ENCODE measurements around the gene AHCYL1.

The AHCYL1 gene

DNA sequence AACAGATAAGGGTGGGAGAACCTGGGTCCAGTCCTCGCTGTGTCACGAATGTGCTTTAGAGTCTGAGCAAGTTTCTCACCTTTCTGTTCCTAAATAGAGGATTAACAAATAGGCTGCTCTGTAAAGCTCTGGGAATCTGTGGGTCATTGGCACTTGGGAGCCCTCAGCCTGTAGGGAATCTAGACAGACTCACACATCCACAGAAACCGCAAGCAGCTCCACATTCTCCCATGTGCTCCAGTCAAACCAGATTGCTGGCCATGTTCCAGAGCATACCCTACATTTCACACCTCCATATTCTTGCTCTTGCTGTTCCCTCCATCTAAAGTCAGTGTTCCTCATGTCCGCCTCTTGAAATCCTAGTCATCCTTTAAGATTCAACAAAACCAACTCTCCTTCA lies 7.8 kb upstream of the AHCYL1 start:
- ATAC-seq (no peak), DNase-seq (no peak)

DNA sequence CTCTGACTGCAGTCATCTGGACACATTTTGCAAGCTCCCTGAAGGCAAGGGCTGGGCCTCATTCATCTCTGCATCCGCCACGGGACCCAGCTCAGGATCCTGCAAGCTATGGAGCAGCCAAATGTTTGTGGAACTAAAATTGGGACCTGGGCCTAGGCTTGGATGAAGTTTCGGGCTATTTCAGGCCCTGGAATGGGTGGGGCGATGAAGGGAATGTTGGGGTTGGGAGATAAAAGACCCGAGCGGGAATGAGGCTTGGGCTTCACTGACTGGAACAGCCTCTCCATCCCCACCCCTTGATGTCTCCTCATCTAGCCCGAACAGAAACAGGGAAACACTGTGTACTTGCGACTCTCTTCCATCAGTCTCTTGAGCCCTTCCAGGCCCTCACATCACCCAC lies 7.3 kb upstream of the AHCYL1 start:
- no peak for DNase-seq
- no peak for ATAC-seq

DNA sequence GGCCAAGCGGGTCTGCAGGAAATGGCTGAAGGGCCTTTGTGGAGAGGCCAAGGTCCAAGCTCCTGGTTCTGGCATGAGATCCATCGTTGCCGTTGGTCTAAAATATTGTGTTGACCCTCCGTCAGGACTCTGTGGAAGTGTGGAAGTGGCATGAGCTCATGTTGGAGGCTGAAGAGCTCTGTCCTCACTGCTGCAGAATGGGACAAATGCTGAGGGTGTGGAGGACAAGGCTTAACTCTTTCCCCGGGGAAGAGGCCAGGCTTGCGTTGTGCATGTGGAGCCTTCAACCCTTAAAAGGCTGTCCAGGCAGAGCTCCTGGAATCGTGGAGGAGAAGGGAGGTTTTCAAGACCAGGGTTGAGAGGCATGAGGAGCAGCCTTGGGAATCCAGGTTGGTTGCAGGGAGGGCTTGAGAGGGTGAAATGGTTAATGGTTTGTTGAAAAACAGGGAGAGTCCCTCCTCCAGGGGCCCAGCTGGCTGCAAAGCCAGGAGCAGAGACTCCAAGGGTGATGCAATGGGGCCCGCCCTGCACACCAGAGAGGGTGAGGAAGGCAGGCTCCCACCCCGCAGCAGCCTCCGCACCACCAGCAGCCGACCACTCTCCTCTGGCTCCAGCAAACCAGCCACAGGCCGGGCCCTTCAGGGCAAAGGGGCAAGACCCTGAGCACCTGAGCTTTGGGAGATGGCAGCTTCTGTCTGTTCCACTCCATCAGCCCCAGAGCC lies 6.7 kb upstream of the AHCYL1 start:
- DNase-seq (no peak), ATAC-seq (no peak)

DNA sequence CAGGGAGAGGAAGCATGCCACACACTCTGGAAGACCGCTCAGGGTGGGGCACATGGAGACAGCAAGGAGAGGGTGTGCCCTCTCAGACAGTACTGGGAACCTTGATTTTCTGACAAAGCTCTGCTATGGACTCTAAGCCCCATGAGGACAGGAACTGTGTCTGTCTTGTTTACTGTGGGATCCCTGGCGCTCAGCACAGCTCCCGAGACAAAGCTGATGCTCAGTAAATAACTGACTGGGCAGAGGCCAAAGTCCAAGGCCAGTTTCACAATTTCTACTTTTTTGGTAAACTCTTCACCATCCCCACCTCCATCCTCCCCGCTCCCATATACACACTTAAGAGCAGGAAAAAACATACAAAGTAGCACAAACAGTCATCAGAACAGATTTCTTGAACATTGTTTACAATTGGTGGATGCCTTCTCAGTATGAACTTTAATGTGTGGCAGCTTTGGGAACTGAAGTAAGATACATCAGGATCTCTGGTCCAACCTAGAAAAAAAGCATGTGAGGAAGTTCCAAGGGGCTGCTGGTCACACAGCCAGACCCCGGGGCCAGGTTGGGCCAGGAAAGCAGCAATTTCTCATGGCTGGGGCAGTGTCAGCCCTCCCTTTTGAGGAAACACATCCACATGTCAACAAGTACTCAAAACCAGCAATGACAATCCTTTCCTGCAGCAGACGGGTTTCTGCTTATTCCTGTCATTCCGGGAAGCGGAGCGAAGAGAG lies 5.6 kb upstream of the AHCYL1 start:
- DNase-seq (no peak), ATAC-seq (no peak)

DNA sequence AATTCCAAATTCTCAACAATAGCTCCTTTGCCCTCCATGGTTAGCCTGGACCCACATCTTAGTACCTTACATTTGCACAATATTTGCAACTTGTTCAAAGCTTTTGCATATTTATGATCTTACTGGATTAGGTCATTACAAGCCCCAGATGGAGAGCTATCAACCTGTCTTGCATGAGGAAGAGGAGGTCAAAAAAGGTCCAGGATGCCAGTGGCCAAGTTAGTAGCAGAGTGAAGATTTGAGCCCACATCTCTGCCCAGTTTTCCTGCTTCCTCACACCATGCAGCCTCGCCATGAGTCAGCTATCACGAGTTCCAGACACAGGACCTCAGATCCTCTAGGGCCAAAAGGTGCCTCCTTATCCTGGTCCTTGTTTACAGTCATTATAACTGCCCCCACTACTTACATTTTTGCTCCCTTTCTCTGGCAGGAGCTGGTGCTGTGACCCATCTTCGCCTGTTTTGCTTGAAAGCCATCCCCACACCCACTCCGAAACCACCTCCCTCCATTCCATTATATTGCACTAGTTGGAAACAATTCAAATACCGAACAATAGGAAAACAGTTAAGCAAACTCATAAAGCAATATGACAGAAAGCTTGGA lies 5.0 kb upstream of the AHCYL1 start:
- ATAC-seq (no peak), DNase-seq (no peak)

DNA sequence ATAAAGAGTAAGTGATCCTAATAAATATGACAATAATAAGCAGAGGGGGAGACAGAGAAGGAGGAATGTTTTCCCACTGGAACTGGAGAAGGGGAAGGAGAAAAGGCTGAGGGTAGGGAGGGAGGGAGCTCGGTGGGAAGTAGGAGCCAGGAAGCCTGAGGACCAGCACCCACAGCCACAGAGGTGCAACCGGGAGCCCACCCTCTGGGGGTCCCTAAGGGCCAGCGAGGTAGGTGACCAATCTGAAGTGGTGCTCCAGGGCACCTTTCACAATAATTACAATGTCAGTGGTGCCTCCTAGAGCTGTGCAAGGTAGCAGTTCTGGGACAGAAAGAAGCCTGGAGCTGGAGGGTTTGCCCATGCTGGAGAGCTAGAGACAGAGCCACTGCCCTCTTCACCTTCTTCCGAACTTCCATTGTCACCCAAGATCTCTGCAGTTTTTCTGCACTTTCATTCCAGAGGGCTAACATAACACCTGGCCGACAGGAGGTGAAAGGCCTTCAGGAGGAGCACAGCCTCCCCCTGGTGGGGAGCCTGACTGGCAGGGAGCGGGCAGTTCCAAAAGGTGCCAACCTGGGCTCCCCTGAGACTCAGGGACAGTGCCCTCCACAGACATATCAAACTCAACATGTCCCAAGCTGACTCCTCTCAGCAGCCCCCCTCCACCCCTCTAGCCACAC lies 4.1 kb upstream of the AHCYL1 start:
- peak; percentile 14 for DNase-seq
- ATAC-seq: no peak

DNA sequence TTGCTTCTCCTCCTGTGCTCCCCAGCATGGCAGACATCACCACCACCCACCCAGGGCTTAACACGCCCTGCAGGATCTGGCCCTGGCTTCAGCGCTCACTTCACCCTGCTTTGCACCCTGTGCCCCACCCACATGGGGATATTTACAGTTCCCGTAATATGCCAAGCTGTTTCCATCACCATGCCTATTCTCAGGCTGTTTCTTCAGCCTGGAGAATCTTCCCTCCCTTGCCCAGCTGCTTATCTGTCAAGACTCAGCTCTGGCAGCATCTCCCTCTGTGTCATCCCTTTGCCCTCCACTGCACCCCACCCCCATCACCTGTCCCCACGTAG lies 3.6 kb upstream of the AHCYL1 start:
- DNase-seq: no peak
- no peak for ATAC-seq

DNA sequence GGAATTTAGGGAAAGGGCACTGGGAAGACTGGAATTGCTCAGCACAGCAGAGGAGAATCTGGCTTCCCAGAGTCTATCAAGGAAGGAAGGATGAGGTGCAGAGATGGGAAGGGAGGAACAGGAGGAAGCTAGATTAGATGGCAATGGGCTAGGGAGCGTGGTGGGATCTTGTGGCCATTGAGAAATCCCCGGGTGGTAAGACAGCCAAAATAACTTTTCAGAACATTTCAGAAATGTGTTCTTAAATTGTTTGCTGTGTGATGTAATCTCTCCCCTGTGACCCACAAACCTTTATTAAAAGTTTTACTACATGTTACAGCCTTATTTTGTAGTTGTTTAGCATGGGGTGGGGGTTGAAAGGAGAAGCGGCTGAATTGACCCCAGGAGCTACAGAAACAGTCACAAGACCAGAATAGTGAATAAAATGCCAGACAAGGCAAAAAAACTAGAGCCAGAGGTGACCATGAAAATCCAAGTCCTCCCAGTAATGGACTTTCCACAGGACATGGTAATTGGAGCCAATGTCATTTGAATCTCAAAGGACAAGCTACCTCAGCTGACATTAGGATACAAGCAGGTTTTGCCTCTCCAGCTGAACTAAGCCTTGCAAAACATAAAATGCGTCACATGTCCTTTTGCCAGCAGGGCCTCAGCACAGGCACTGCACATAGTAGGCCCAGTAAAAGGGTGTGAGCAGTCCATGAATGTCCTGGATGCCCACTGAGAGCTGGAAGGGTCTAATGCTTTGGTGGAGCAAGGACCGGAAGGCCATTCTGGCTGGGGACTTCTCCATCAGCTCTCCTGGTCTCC lies 980 bp upstream of the AHCYL1 start:
- ATAC-seq (no peak), DNase-seq (no peak)

DNA sequence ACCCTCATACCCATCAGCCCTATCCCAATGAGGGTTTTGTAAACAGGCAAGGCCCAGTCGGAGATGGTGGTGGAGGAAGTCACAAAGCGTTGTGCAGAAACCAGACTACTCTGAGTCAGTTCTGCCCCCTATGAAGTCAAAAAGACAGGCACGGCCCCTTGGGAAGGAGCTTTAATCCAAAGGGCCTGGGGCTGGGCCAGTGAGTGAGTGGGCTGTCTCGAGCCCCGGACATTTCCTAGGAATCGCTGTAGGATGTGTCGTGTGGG lies 442 bp upstream of the AHCYL1 start:
- ATAC-seq: no peak
- DNase-seq: no peak

DNA sequence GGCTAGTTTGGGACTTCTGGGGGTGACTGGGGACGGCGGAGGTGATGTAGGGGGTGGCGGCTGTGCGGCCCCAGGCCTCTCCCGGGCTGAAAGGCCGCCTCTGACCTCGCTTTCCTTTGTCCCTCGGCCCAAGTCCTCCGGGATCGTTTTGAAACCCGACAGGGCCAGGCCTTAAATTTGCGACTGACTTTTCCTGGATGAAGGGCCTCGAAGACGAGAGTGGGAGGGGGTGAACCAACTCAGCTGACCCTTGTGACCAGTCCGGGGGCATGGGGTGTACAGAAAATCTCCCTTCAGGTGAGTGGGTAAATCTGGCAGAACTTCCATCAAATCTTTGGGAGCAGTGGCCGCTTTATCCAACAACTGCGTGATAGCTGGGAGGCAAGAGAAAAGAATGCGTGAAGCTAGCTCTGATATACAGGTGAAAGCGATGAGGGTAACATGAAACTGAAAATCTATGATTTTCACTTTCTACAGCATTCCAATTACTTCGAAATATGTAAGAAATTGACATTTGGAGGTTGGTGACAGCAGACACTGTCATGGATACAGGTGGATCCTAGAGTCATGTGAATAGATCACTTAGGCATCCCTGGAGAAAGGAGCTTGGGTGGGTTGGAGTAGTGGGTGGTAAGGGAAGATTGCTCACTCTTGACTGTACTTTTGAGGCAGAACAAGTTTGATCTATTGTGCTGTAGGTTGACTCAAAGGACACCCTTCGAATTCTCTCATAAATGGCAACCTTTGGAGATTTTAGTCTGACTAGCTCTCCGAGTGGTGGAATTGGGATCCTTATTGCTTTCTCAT lies 885 bp downstream of the AHCYL1 start:
- no peak for ATAC-seq
- DNase-seq: no peak

DNA sequence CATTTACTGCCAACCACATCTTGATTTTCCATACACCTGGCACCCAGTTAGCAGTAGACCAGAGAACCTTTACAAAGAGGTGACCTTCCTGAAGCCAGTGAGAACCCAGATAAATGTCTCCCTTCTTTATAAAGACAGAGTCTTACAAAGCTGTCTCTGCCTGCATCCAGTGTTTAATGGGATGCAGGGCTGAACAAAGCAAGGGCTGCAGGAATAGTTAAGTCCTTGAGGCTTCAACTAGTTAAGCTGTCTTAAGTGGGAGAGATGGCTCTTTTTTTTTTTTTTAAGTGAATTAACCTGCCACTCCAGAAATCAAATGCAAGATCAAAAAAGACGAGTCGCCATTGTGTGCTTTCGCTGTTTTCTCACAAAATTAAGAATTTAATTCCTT lies 1.5 kb downstream of the AHCYL1 start:
- ATAC-seq (no peak), DNase-seq (no peak)

DNA sequence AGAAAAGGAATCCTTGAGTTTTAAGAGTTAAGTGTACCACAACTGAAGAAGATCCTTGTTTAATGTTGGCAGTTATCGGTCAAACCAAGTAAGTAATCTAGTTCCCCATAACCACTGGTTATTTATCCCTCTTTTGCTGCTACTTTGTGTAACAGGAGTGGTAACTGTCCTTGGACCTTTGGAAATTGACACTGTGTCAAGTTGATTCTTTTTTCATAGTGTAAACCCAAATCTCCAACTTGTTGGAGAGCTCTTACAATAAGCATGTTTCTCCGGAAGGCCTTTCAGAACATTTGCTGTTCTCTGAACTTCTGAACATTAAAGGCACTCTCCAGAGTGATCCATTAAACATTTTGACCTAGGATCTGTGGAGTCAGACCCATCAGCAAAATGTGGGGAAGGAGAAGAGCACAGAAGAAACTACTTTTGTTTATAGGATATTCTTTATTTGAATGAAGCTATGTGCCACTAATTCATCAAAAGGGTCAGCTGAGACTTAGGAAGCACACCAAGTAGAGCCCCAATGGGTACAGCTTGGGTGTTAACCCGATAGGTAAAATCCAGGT lies 3.9 kb downstream of the AHCYL1 start:
- ATAC-seq: no peak
- DNase-seq: no peak

DNA sequence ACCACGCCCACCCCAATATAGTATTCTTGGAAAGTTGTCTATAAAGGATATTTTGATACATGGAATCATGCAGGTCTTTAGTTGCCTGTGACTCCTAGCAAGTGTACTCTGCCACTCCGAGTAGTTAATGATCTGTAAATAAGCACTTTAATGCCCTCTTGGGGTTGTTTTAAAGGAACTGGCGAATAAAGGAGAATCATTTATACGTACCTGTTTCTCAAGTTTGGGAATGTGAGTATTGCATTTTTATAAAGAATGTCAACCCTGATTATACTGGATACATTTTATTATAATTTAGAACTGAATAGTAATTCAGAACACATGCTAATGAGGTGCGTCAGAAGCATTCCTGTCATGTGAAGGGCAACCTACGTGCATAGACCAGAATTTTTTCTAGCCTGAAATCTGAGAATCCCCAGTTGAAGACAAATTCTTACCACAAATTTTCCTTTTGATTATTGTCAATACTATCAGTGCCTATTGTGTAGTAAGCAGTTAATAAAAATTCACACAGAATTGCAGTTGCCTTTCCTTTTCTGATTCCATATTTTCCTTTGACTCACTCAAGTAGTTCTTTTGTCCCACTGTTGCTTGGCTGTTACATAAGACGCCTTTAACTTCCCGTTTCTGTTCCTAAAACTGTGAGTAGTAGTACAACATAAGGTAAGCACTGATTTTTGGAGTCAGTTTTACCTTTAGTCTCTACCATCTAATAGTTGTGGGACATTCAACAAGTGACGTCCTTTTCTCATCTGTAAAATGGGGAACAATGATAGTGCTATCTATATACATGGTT lies 5.1 kb downstream of the AHCYL1 start:
- ATAC-seq (no peak), DNase-seq (no peak)

DNA sequence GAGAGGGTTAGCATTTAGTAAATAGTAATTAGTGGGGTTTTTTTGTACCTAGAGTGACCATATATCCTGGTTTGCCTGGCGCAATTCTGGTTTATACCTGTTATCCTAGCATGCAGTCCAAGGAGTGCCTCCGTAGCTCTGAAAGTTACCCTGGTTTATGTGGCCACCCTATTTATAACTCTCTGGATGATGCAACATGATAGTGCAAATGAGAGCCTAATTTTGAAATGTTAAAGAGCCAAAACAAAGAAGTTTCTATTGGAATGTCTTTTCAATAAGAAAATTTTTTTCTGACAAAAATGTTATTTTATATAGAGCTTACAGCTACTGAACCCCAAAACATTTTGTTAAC lies 5.7 kb downstream of the AHCYL1 start:
- DNase-seq: no peak
- no peak for ATAC-seq

DNA sequence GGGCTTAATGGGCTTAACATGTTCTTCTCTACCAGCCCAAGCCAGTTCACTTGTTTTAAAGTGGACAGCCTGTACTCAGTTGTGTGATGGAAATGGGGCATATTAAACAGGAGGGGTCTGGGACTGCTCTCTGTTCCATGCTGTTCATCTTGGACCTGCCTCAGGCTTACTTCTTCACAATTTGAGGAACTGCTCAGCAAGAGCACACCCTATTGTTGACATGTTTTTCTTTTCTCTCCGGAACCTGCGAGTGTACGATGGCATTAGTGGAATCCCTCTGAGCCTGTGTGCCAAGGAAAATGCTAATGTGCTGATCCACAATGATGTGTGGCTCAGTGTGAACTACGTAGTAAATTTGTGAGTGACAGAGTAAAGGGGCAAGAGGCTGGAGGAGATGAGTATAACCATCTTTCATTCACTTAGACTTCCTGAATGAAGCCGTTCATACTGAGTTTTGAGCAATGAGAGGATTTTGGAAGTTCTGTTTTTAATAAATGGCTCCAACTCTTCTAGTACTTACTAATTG lies 6.9 kb downstream of the AHCYL1 start:
- no peak for DNase-seq

DNA sequence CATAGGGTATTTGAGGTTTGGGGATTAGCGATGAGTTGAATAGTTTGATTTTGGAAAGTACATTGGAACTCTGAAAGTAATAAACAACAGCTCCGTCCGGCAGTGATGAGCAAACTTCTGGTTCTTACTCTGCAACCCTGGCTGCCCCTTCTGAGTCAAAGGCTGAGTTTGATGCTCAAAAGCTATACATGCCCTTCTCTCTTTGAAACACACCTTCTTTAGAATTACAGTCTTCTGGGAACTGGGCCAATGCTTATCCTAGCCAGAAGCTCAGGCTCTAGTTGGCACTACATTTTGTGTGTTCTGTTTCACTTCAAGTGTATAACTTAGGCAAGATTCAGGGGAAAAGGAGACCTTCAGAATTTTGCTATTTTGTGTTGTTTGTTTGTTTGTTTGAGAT lies 9.3 kb downstream of the AHCYL1 start:
- DNase-seq: no peak
- no peak for ATAC-seq

More for the DNA sequence above, 6.9 kb downstream of the AHCYL1 start:
- ATAC-seq: no peak

DNA sequence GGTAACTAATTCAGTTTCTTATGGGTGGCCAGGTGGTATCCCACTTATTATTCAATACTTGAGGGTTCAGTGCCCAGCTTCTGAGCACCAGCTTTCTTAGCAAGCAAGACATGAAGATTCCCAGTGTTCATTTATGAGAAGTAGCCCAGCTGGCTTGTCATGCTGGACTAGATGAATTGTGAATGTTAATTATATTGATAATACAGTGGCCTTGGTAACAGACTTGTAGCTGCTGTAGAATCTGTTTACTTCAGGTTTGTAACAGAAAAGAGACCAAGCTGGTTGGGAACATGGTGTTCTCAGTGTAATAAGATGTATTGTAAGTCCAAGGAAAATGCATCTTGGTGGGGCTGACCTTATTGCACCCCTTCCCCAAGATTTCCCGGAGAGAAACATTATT lies 10.1 kb downstream of the AHCYL1 start:
- DNase-seq (no peak), ATAC-seq (no peak)

DNA sequence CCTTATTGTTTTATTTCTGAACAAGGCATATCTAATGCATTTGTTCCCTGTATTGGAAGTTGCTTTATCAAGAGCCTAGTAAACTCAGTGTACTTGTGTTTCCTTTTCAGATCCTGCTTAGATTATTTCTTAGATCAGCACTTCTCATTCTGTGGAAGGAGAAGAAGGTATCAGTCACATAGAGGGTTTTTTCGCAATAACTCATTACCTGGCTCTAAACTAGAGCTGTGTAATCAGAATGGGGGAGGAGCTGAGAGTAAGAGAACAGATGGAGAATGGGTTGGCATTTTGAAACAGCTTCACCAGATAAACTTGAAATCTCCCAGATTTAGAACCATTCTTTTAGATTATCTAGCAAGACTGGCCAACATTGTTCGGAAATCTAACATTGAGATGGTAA lies 11.0 kb downstream of the AHCYL1 start:
- DNase-seq (no peak), ATAC-seq (no peak)

DNA sequence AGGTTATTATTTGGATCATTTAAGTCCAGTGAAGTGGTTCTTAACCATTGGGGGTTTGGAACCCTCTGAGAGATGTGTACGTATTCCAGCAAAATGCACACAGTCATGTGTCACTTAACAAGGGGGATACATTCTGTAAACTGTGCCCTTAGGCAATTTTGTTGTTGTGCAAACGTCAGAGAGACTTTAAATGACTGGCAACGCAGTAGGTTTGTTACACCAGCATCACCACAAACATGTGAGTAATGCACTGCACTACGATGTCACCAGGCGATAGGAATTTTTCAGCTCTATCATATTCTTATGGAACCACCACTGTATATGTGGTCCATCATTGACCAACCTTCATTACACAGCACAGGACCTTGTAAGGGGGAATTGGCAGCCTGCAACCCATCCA lies 11.9 kb downstream of the AHCYL1 start:
- no peak for ATAC-seq
- no peak for DNase-seq

DNA sequence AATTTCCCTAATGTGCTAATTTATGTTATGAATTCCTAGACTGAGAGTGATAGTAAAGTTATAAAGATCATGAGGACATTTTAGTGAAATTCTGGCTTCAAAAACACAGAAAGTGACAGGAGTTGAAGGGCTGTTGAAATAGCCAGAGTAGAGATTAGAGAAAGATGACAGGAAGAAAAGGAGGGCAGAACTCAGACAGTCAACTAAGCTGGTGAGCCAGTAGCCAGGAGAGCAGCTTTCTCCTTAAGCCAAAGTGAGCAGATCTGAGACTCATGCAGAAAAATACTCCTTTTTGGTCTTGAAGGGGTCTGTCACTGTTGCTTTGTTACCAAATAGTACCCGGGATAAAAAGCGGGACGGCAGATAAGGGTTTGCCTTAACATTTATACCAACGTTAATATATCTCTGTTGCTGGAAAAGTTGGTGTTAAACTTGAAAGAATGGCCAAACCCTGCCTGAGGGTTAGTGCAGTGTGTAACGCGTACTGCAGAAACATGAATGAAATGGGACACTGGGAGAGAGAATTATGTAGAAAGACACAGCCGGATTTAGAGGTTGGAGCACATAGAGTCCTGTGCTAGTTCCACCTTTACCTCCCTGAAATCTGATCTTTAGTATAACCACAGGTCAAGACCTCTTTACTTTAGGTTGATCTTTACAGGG lies 12.8 kb downstream of the AHCYL1 start:
- DNase-seq (no peak), ATAC-seq (no peak)
